ENCODE data around the gene NCAPH2.

NCAPH2 gene

GRCh38 chr22:50507991-50508884 is at the start of gene NCAPH2:
Gene NCAPH2 (plus strand): TSS chr22:50508224. CDS start chr22:50508338, 114 bp downstream.
- Histone ChIP-seq H3K36me3 (ENCODE audit: insufficient read depth, low read length) (peaks cover 36% of the 10 kb centered on the region), H3K4me1 (ENCODE audit: insufficient read depth, low read length) (peaks cover 21% of the 10 kb centered on the region), H3K27me3 (ENCODE audit: insufficient read depth, low read length) (no peaks in the 10 kb centered on the region), H3K9me3 (ENCODE audit: low read length) (no peaks in the 10 kb centered on the region), H2AFZ (ENCODE audit: low read depth, low read length) (peak within 1 kb of the TSS; percentile 6), H3K4me3 (ENCODE audit: low read length) (peak within 1 kb of the TSS; percentile 98)

- Histone ChIP-seq H3K9me3 (ENCODE audit: low read length) (no peaks in the 10 kb centered on the region), H2AFZ (ENCODE audit: low read depth, low read length) (no peak overlapping the region), H3K36me3 (ENCODE audit: insufficient read depth, low read length) (peaks cover 93% of the 10 kb centered on the region)
These were observed 49.0 kb upstream of the NCAPH2 start for GRCh38 chr22:50459016-50459415.

GRCh38 chr22:50459496-50460140 is 48.4 kb upstream of the NCAPH2 start:
- Histone ChIP-seq H3K27me3 (ENCODE audit: insufficient read depth, low read length) (no peaks in the 10 kb centered on the region), H3K4me1 (ENCODE audit: insufficient read depth, low read length) (no peaks in the 10 kb centered on the region), H3K9me3 (ENCODE audit: low read length) (no peaks in the 10 kb centered on the region)

More at GRCh38 chr22:50459016-50459415, 49.0 kb upstream of the NCAPH2 start:
- Histone ChIP-seq H3K4me1 (ENCODE audit: insufficient read depth, low read length) (no peaks in the 10 kb centered on the region), H3K4me3 (ENCODE audit: low read length) (no peak overlapping the region), H3K27me3 (ENCODE audit: insufficient read depth, low read length) (no peaks in the 10 kb centered on the region)

GRCh38 chr22:50460938-50461337 is 47.1 kb upstream of the NCAPH2 start:
- Histone ChIP-seq H3K36me3 (ENCODE audit: insufficient read depth, low read length) (peaks cover 92% of the 10 kb centered on the region), H3K9me3 (ENCODE audit: low read length) (no peaks in the 10 kb centered on the region)

More at GRCh38 chr22:50459496-50460140, 48.4 kb upstream of the NCAPH2 start:
- H2AFZ ChIP-seq (ENCODE audit: low read depth, low read length) = no peak overlapping the region
- peaks cover 93% of the 10 kb centered on the region for H3K36me3 ChIP-seq (ENCODE audit: insufficient read depth, low read length)
- no peak overlapping the region for H3K4me3 ChIP-seq (ENCODE audit: low read length)

GRCh38 chr22:50461536-50461935 is 46.5 kb upstream of the NCAPH2 start:
- Histone ChIP-seq H3K9me3 (ENCODE audit: low read length) (no peaks in the 10 kb centered on the region), H3K4me3 (ENCODE audit: low read length) (no peak overlapping the region), H2AFZ (ENCODE audit: low read depth, low read length) (no peak overlapping the region), H3K27me3 (ENCODE audit: insufficient read depth, low read length) (no peaks in the 10 kb centered on the region), H3K4me1 (ENCODE audit: insufficient read depth, low read length) (no peaks in the 10 kb centered on the region), H3K36me3 (ENCODE audit: insufficient read depth, low read length) (peaks cover 93% of the 10 kb centered on the region)

More at GRCh38 chr22:50460938-50461337, 47.1 kb upstream of the NCAPH2 start:
- Histone ChIP-seq H2AFZ (ENCODE audit: low read depth, low read length) (no peak overlapping the region), H3K27me3 (ENCODE audit: insufficient read depth, low read length) (no peaks in the 10 kb centered on the region), H3K4me1 (ENCODE audit: insufficient read depth, low read length) (no peaks in the 10 kb centered on the region), H3K4me3 (ENCODE audit: low read length) (no peak overlapping the region)

- no peaks in the 10 kb centered on the region for H3K4me1 ChIP-seq (ENCODE audit: insufficient read depth, low read length)
- no peaks in the 10 kb centered on the region for H3K27me3 ChIP-seq (ENCODE audit: insufficient read depth, low read length)
- H3K36me3 ChIP-seq (ENCODE audit: insufficient read depth, low read length) = peaks cover 93% of the 10 kb centered on the region
- no peaks in the 10 kb centered on the region for H3K9me3 ChIP-seq (ENCODE audit: low read length)
- H2AFZ ChIP-seq (ENCODE audit: low read depth, low read length) = no peak overlapping the region
- no peak overlapping the region for H3K4me3 ChIP-seq (ENCODE audit: low read length)
These were observed 46.0 kb upstream of the NCAPH2 start for GRCh38 chr22:50461979-50462540.

- H3K4me3 ChIP-seq (ENCODE audit: low read length) = no peak overlapping the region
- no peak overlapping the region for H2AFZ ChIP-seq (ENCODE audit: low read depth, low read length)
- H3K36me3 ChIP-seq (ENCODE audit: insufficient read depth, low read length) = peaks cover 91% of the 10 kb centered on the region
- no peaks in the 10 kb centered on the region for H3K4me1 ChIP-seq (ENCODE audit: insufficient read depth, low read length)
- H3K27me3 ChIP-seq (ENCODE audit: insufficient read depth, low read length) = no peaks in the 10 kb centered on the region
- H3K9me3 ChIP-seq (ENCODE audit: low read length) = no peaks in the 10 kb centered on the region
These were observed 44.7 kb upstream of the NCAPH2 start for GRCh38 chr22:50463188-50463900.

- Histone ChIP-seq H3K4me1 (ENCODE audit: insufficient read depth, low read length) (no peaks in the 10 kb centered on the region), H3K27me3 (ENCODE audit: insufficient read depth, low read length) (no peaks in the 10 kb centered on the region), H3K4me3 (ENCODE audit: low read length) (no peak overlapping the region), H2AFZ (ENCODE audit: low read depth, low read length) (no peak overlapping the region), H3K9me3 (ENCODE audit: low read length) (no peaks in the 10 kb centered on the region), H3K36me3 (ENCODE audit: insufficient read depth, low read length) (peaks cover 81% of the 10 kb centered on the region)
These were observed 43.6 kb upstream of the NCAPH2 start for GRCh38 chr22:50464451-50464850.

- no peaks in the 10 kb centered on the region for H3K4me1 ChIP-seq (ENCODE audit: insufficient read depth, low read length)
- no peak overlapping the region for H2AFZ ChIP-seq (ENCODE audit: low read depth, low read length)
- no peaks in the 10 kb centered on the region for H3K9me3 ChIP-seq (ENCODE audit: low read length)
- H3K4me3 ChIP-seq (ENCODE audit: low read length) = no peak overlapping the region
- H3K36me3 ChIP-seq (ENCODE audit: insufficient read depth, low read length) = peaks cover 74% of the 10 kb centered on the region
- no peaks in the 10 kb centered on the region for H3K27me3 ChIP-seq (ENCODE audit: insufficient read depth, low read length)
These were observed 42.7 kb upstream of the NCAPH2 start for GRCh38 chr22:50465066-50465930.

- Histone ChIP-seq H3K36me3 (ENCODE audit: insufficient read depth, low read length) (peaks cover 56% of the 10 kb centered on the region), H3K27me3 (ENCODE audit: insufficient read depth, low read length) (no peaks in the 10 kb centered on the region), H3K4me1 (ENCODE audit: insufficient read depth, low read length) (peaks cover under 1% of the 10 kb centered on the region), H3K4me3 (ENCODE audit: low read length) (no peak overlapping the region), H3K9me3 (ENCODE audit: low read length) (no peaks in the 10 kb centered on the region), H2AFZ (ENCODE audit: low read depth, low read length) (no peak overlapping the region)
These were observed 40.7 kb upstream of the NCAPH2 start for GRCh38 chr22:50467341-50467740.

GRCh38 chr22:50467773-50468440 is 40.1 kb upstream of the NCAPH2 start:
- Histone ChIP-seq H3K4me1 (ENCODE audit: insufficient read depth, low read length) (peaks cover 2% of the 10 kb centered on the region), H3K36me3 (ENCODE audit: insufficient read depth, low read length) (peaks cover 53% of the 10 kb centered on the region), H3K27me3 (ENCODE audit: insufficient read depth, low read length) (no peaks in the 10 kb centered on the region), H3K4me3 (ENCODE audit: low read length) (no peak overlapping the region), H3K9me3 (ENCODE audit: low read length) (no peaks in the 10 kb centered on the region), H2AFZ (ENCODE audit: low read depth, low read length) (no peak overlapping the region)

- Histone ChIP-seq H2AFZ (ENCODE audit: low read depth, low read length) (no peak overlapping the region), H3K27me3 (ENCODE audit: insufficient read depth, low read length) (no peaks in the 10 kb centered on the region), H3K9me3 (ENCODE audit: low read length) (no peaks in the 10 kb centered on the region), H3K36me3 (ENCODE audit: insufficient read depth, low read length) (peaks cover 46% of the 10 kb centered on the region), H3K4me1 (ENCODE audit: insufficient read depth, low read length) (peaks cover 9% of the 10 kb centered on the region), H3K4me3 (ENCODE audit: low read length) (no peak overlapping the region)
These were observed 39.4 kb upstream of the NCAPH2 start for GRCh38 chr22:50468626-50469025.
